IPS-NIHi7 (cell line): Measurements from ENCODE around the gene TRIM7.
"Not testable (repeated sequence)": the region's sequence is repeated elsewhere in the genome, so short reads cannot be mapped to it uniquely, and the experiment has no call there.

Experiments
- DNase-seq: peaks from one replicate; pipeline ENCODE4 v3.0.0; 2012; ENCODE audit warnings: mixed read lengths; ENCODE audit errors: extremely low spot score

The TRIM7 gene

DNA sequence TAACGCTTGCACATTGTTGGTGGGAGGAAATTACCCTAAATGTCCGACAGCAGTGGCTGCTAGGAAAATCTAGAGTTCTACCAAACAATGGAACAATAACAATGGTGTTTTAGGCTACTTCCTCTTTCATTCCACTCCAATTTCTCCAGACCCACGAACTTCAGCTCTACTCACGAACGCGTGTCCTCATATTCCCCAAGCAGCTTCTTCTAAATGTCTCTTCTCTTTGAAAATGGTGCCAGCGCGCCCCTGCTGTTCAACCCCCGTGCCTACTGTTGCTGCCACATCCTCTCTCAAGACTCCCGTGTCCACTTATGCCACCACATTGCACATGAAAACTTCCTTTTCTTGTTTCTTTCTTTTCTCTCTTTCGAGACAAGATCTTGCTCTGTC is 32.0 kb downstream of the TRIM7 start:
- DNase-seq: no peak

DNA sequence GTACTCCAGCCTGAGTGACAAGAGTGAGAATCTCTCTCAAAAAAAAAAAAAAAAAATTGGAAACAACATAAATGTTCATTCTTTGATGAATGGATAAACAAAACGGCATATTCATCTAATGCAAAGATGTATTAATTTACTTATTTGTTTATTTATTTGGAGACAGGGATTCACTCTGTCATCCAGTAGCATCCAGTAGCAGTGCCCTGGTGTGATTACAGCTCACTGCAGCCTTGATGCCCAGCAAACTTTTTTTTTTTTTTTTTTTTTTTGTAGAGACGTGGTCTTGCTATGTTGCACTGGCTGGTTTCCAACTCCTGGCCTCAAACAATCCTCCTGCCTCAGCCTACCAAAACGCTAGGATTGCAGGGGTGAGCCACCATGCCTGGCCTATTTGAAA is 33.2 kb downstream of the TRIM7 start:
- no peak for DNase-seq

DNA sequence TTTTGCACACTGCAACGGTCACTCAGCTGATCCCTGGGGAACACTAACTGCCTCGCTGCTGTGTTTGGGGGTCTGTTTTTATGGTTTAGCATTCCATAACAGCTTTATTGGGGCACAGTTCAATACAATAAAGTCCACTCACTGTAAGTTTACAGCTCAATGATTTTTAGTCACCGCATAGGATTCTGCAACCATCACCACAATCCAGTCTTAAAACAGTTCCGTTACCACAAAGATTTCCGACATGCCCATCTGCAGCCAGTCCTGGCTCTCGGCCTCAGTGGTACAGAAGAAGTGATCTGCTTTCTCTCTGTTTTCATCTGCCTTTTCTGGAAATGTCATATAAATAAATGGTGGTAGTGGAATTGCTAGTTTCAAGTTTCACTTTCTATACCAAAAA is 34.0 kb downstream of the TRIM7 start:
- no peak for DNase-seq

DNA sequence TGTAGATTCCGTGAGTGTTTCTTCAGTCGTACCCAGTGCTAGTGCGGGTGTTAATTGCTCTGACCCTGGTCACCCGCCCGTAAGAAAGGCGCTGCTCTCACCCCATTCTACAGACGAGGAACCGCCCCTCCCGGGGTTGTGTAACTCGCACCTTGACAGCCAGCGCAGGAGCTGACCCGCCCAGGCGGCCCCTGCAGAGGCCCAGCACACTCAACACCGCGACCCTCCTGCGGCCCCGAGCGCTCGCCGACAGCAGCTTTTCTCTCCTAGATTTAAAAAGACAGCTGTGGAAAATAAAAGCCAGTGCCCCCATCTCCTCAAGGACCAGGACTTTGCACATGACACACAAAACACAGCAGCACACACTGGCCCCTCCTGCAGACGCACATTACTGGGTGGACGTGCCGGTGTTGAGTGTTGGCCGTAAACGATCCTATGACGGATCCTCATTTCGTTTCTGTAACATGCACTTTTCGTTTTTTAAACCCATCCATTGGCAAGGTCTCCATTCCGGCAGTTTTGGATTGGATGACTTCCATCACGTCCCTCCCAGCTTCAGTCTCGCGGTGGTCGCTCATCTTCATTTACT is 34.7 kb downstream of the TRIM7 start:
- DNase-seq: no peak

DNA sequence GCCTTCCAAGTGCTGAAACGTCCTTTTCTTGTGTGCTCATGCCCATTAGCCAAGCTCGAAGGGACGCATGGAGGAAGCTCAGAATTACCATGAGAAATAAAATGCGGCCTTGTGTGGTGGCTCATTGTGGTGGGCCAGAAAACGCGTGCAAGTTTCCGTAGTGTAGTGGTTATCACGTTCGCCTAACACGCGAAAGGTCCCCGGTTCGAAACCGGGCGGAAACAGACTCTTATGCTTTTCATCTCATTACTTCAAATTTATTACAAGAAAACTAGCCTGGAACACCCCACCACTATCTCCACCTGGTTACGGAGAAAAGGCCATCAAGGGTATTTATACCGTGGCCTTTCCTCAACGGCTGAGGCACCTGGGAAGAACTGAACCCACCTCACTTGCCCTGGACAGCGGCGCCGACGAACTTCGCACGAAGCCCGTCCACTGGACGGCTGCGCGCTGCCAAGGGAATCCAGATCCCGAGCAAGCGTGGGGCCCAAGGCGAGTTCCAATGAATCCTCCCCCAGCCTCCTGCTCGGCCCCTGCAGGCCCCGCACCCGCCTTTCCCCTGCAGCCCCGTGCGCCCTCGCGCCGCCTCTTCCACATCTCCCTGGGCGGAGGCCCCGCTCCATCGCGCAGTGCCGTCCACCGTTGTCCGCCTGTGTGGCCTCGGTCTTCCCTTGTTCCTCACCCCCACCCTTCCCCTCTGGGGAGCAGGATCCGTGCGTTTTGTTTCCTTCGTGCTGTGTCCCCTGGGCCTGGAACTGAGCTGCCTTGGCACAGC is 35.3 kb downstream of the TRIM7 start:
- DNase-seq: not testable (repeated sequence)

DNA sequence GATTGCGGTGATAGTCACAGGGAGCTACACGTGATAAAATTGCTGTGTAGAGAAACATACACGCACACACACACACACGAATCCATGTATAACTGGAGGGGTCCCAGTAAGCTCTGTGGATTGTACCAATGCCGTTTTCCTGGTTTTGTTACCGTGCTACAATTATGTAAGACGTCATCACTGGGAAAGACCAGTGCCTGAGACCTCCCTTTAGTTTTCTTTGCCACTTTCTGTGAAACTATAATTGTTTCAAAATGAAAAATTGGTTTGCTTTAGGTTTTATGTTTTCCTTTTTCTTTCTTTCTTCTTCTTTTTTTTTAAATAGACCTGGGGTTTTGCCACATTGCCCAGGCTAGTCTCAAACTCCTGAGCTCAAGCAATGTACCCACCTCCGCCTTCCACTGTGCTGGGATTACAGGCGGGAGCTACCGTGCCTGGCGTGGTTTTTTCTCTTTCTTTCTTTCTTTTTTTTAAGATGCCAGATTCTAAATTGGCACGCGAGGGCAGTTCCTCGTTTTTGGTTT is 36.3 kb downstream of the TRIM7 start:
- DNase-seq: no peak

DNA sequence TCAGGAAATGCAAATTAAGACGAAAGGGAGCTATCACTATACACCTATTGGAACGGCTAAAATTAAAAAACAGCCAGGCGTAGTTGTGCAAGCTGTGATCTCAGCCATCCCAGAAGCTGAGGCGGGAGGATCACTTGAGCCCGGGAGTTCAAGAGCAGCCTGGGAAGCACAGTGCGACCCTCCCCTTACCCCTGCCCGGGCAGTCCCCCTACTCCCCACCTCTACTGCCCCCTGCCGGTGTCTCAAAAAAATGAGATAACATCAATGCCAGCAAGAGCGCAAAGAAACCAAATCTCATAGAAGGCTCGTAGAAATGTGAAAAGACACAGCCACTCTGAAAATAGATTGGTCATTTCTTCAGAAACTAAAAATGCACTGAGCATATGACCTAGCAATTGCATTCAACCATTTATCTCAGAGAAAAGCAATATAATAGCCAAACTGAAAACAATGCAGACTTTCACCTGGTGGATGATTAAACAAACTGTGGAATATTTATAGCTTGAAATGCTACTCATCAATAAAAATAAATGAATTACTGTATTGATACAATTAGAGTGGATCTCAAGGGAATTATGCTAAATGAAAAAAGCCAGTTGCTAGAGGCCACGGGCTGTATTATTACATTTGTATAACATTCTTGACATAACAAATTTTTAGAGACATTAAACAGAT is 37.0 kb downstream of the TRIM7 start:
- DNase-seq: peak; percentile 66

DNA sequence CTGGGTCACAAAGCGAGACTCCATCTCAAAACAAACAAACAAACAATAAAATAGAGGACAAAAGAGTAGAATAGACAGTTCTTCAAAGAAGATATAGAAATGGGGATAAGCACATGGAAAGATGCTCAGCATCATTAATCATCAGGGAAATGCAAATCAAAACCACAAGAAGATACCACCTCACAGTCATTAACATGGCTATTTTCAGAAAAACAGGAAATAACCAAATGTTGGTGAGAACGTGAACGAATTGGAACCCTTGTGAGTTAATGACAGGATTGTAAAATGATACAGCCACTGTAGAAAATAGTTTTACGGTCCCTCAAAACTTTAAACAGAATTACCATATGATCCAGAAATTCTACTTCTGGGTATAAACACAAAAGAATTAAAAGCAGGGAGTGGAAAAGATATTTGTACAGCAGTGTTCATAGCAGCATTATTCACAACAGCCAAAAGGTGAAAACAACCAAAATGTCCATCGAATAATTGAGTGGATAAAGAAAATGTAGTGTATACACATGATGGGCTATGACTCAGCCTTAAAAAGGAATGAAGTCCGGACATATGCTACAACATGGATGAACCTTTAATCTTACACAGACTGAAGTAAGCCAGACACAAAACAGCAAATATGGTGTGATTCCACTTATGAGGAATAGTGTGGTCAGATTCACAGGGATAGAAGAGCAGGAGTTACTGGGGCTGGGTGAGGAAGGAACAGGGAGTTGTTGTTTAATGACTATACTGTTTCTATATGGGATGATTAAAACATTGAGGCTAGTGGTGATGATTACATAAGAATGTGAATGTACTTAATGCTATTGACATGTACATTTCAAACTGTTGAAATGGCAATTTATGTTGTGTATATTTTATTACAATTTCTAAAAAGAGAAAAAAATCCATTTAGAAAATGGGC is 37.9 kb downstream of the TRIM7 start:
- DNase-seq: no peak

DNA sequence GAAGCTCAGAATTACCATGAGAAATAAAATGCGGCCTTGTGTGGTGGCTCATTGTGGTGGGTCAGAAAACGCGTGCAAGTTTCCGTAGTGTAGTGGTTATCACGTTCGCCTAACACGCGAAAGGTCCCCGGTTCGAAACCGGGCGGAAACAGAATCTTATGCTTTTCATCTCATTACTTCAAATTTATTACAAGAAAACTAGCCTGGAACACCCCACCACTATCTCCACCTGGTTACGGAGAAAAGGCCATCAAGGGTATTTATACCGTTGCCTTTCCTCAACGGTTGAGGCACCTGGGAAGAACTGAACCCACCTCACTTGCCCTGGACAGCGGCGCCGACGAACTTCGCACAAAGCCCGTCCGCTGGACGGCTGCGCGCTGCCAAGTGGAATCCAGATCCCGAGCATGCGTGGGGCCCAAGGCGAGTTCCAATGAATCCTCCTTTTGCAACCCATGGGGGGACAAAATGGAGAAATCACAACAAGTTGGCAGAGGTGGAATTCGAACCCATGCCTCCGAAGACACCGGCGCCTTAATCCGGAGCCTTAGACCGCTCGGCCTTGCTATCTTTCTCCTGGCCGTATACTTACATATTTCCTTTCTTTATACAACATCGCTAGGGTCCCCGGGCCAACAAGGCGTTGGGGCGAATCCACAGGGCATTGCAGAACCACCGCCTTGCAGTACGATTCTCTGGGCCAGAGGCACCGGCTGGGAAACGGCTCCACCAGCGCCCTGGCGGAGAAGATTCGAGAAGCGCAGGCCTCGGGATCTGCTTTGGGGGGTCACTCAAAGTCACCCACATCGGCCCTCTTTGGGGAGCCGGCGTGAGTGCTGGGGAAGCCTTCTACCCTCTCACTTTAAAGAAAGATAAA is 40.7 kb downstream of the TRIM7 start:
- no peak for DNase-seq

DNA sequence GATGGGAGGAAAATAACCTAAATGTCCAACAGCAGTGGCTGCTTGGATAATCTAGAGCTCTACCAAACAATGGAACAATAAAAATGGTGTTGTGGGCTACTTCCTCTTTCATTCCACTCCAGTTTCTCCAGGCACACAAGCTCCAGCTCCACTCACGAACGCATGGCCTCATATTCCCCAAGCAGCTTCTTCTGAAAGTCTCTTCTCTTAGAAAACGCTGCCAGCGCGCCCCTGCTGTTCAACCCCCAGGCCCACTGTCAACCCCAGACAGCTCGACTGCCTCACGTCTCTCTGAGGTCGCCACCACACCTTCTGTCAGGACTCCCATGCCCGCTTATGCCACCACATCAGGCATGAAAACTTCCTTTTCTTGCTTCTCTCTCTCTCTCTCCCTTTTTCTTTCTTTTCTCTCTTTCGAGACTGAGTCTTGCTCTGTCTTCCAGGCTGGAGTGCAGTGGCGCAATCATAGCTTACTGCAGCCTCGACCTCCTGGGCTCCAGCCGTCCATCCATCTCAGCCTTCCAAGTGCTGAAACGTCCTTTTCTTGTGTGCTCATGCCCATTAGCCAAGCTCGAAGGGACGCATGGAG is 41.4 kb downstream of the TRIM7 start:
- DNase-seq: no peak

DNA sequence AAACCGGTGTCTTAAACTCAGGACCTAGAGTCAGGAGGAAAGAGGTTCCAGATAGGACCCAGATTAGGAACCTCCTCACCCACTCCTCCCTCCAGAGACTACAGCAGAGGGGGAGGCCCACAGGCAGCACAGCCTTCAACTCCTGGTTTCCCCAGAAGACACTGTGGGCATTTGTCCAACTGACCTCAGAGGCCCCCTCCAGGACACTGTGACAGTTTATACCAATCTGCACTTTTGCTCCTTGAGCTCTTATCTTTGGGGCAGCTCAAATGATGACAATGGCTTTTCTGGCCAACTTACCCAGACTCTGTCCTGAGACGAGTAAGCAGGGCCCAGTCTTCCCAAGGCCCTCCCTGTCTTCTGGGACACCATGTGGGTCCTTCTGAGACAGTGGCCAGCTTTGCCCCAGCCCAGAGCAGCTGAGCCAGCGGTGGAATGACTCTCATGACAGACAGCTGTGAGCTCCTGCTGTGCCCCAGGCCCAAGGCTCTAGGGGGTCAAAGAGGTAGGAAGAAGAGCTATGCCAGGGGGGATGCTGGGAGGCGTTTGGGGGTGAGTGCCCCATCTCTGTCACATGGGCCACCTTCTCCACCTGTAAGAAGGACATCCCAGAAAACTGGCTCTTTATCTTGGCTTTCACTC is 43.3 kb downstream of the TRIM7 start:
- DNase-seq: no peak

DNA sequence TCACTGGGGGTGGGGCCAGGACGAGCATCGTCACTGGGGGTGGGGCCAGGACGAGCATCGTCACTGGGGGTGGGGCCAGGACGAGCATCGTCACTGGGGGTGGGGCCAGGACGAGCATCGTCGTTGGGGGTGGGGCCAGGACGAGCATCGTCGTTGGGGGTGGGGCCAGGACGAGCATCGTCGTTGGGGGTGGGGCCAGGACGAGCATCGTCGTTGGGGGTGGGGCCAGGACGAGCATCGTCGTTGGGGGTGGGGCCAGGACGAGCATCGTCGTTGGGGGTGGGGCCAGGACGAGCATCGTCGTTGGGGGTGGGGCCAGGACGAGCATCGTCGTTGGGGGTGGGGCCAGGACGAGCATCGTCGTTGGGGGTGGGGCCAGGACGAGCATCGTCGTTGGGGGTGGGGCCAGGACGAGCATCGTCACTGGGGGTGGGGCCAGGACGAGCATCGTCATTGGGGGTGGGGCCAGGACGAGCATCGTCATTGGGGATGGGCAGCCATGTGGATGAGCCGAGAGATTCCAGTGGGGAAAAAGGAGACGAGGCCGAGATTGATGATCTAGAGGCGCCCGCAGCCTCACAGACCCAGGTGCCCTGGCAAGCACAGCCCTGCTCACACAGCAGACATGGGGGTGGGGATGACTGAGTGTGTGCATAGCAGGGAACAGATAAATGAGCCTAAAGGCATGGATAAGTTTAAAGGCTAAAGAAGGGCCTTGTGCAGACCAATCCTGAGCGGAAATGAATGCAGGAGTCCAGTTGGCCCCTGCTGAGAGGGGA is 44.1 kb downstream of the TRIM7 start:
- peak; percentile 57 for DNase-seq

DNA sequence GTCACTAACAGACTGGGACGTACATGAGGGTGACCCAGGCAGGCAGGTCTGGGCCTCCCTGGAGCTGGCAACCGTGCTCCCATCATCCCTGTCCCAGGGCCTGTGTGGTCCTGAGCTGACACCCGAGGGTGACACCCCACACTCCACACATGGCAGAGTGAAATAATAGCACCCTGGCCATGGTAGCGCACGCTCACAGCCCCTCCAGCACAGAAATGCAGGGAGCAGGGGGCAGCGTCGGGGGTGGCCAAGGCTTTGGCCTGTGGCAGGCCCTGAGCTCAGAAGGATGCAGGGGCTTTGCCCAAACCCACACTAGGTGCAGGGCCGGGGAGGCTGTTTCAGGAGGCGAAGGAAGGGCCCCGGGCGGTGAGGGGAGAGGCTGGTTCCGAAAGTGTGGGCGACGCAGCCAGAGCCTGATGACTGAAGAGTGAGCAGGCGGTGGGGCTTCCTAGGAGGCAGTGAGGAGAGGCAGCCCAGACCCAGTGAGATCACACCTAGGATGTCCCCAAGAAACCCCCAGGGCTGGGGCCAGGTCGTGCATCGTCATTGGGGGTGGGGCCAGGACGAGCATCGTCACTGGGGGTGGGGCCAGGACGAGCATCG is 44.7 kb downstream of the TRIM7 start:
- peak; percentile 82 for DNase-seq

DNA sequence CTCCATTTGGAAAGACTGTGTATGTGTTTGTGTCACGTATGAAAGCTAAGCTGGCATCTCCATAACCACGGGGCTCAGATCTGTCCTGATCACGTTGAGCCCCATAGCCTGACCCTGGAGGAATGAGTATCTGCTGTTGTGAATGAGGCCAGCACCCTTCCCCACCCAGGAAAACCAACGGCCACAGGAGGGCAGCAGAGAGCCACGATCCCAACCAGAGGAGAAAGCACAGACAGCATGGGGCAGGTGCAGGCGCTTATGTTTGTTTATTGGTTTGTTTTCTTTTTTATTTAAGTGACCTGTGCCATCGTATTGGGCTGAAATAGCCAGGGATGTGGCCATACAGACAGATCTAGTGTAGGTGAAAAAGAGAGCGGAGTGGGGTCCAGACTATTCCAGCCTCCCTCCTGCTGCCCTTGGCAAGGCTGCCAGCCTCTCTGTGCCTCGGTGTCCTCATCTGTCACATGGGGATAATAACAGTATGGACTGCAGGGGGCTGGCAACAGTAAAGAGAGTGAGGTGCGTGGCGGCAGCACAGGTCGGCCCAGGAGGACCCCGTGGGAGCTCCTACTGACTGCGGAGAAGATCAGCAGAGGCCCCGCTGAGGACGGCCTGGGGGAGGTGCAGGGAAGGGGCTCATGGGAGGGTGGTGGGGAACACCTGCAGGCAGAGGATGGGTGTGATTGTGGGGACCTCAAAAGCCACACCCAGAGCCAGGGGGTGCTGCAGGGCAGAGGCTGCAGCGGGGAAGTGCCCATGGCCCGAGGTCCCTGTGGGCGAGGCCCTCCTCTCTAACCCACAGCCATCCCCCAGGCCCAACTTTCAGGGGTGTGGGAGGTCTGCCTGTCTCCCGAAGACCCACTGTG is 45.5 kb downstream of the TRIM7 start:
- DNase-seq: peak; percentile 91

DNA sequence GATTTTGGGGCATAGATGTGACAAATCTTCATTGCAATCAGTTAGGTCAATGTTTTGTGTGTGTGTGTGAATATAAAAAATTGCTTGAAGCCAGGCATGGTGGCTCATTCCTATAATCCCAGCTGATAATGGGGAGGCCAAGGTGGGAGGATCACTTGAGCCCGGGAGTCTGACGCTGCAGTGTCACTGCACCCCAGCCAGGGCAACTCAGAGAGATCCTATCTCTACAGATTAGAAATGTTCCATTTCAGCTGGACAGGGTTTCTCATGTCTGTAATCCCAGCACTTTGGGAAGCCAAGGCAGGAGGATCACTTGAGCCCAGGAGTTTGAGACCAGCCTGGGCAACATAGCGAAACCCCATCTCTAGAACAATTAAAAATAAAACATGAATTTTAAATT is 46.1 kb downstream of the TRIM7 start:
- no peak for DNase-seq

DNA sequence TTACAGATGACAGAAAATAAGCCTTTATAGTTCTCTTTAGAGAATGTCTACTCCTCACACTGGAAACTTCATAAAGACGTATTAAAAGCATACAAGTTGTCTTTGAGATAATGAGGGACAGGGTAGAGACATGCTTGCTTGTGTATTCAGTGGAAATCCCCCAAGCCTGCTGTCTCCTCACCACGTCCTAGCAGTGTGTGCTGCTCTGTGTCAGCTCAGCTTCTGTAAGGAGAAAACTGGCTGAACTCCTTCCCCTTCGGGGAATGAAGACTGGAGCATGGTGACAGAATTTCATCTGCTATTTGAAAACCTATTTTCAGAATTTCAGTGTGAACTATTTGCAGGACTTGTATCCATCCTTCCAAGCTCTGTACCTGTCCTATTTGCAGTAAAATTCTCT is 48.2 kb downstream of the TRIM7 start:
- DNase-seq: no peak

DNA sequence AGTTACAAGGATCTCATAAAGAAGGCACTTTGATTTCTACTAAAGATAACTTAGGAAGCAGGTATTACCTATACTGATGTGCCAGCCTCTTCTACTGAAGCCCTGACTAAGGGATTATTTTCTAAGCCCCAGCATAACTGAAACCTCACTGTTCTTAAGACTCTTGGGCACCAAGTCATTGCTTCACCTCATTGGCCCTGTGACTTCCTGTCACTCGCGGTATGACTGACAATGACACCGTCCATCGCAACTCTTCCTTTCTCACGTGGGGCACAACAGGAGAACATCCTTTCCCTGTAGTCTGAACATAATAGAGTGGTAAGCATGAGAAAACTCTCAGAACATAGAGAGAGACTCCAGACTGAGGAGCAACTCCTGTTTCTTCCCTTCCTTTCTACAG is 51.2 kb downstream of the TRIM7 start:
- no peak for DNase-seq

DNA sequence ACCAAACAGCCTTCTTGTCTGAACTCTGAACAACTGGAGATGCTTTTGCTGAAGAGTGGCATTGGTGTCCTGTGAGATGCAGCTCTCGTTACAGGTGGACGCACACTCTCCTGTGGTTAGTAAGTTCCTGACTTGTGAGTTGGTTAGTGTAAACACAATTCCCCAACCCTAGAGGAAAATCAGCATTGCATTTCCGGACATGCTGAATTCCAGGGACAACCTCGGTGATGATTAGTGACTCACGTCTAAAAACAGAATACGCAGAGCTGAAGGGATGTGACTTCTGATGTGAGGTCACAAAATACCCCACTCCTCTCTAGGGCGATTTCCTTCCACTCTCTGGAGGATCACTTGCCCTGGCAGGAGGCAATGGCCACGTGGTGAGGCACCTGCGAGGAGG is 52.6 kb downstream of the TRIM7 start:
- DNase-seq: no peak
